DMS79 (cell line): ENCODE measurements around the gene SPTAN1.
"Not testable (repeated sequence)": the region's sequence is repeated elsewhere in the genome, so short reads cannot be mapped to it uniquely, and the experiment has no call there.

Experiments
- DNase-seq: peaks from one replicate; lab custom pipeline; 2025; lab: John Stamatoyannopoulos, UW

SPTAN1 gene

GRCh38 chr9:128553728-128554127 lies 1.3 kb downstream of the SPTAN1 start:
- no peak for DNase-seq

DNA sequence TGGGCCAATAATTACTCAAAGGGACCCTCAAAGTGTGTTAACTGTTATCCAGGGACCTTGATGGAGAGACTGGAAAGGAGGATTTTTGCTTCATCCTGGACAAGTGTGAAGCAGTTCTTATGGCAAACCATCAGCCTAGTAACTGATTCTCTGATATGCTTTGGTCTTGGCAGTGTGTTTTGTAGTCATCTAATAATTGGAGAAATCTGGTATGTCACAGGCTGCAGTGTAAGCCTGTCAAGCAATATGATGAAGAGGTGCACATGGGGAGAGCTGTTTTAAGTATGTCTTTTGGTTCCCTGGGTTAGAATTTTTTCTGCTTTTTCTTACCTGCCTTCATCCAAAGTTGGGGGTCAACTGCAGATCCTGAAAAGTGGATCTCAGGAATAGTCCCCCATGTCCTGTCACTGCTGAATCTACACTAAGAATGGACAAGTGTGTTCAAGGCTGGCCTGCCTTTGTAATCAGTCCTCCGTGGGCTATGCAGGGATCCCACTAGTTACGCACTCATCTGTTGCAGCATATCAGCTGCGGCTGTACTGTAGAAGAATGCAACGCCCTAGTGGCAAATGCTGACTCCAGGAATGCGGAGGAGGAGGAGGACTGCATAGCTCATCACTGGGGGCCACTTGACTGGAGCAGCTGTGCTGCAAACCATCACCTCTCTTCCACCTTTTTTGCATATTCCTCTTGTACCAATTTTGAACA lies 1.9 kb downstream of the SPTAN1 start:
- DNase-seq, result no peak

GRCh38 chr9:128555180-128555721 lies 2.9 kb downstream of the SPTAN1 start:
- DNase-seq, result no peak

- DNase-seq, result no peak
Observed at GRCh38 chr9:128556276-128556675, 3.9 kb downstream of the SPTAN1 start.

- DNase-seq, result no peak
Observed at GRCh38 chr9:128556926-128557634, 4.7 kb downstream of the SPTAN1 start.

DNA sequence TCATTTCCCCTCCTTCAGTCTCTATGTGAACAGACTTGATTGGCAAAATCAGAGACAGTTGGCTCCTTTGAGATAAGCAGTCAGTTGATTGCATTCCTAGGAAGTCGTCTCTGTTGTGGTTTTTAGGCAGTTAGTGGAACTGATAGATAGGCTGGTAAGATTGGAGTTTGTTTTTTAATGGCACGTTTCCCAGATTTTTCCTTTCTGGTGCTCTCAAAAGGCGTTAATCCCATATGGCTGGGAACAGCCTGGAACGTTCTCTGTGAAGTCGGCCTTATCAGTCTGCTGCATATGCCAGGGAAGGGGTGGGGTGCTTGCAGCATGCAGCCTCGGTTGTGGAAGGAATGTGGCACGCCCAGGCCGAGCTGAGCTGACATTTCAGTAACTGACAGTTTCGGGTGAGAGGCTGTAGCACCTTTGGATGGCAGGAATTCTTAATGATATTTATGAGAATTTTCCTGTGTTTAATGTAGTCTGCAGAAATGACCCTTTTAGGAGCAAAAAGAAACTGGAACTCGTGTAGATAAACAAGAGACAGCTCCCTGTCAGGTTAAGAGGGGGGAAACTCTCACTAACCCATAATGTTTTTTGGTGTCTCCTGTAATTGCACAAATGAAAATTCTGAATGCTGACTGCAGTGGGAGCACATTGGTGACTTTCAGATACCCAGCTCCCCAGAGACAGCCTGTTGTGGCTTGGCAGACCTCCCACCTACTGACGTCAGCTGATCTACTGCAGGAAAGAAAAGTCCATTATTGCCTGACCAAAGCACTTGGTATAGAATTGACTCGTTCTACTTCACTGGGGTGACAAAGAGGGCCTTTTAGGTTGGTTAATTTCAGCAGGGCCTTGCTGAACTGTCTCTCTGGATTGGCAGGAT lies 6.3 kb downstream of the SPTAN1 start:
- DNase-seq, result peak; percentile 95

DNA sequence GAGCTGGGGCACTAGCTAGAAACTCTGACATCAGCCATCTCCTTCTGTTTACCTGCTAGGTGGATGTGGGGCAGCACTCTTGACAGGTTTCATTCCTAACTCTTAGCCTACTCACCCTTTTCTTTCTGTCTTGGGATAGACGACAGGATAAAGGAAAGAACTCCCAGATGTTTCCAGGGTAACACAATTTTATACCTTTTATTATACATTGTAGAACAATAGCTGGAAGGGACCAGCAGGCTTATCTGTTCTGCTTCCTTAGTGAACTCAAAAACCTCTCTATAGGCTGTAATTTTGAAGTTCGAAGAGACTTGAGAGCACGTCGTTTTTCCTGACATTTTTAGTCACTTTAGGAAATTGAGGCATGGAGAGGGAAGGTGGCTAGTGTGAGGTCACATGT lies 13.2 kb downstream of the SPTAN1 start:
- no peak for DNase-seq

GRCh38 chr9:128568470-128569078 lies 16.2 kb downstream of the SPTAN1 start:
- peak; percentile 83 for DNase-seq

DNA sequence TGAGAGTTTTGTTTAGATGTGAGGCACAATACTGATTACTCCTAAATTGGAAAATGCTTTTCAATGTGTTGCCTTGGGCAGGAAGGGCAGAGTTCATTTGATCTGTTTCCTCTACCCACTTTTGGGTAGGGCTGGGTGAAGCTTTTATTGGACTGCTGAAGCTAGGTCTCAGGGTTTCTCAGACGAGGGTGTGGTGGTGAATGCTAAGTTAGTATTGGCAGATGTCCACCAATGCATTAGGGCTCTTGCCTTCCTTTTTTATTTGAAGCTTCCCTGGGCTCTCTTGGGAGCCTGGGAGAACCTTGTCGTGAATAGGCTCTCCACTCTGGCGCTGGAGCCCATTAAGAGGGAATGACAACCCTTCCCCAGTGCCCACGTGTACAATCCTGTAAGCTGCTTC lies 23.1 kb downstream of the SPTAN1 start:
- DNase-seq, result peak; percentile 73

- no peak for DNase-seq
Observed at GRCh38 chr9:128575916-128576315, 23.5 kb downstream of the SPTAN1 start.

DNA sequence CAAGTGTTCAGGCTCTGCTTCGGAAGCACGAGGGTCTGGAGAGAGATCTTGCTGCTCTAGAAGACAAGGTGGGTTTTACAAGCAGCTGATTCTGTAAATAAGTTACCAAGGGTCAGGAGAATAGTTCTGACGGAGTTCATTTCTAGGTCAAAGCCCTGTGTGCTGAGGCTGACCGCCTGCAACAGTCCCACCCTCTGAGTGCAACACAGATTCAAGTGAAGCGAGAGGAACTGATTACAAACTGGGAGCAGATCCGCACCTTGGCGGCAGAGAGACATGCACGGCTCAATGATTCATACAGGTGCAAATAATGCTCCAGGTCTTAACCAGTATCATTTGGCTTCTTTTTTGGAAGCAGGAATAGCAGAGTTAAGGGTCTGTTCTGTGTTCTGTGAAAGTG lies 24.8 kb downstream of the SPTAN1 start:
- no peak for DNase-seq

DNA sequence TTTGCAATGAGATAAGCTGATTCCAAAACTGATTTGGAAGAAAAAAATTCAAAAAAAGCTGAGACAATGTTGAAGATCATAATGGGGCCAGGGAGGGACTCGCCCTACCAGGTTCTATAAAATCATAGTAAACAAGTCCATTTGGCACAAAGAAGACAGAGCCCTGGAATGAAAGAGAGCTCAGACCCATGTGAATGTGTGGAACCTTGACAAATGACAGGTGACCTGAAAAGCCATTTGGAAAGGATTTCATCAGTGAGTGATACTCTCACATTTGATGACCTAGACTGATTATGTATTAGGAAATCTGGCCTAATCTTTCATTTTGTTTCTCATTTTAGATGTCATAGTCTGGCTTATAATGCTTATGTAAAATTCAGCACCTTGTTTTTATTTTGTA lies 26.8 kb downstream of the SPTAN1 start:
- DNase-seq, result no peak

DNA sequence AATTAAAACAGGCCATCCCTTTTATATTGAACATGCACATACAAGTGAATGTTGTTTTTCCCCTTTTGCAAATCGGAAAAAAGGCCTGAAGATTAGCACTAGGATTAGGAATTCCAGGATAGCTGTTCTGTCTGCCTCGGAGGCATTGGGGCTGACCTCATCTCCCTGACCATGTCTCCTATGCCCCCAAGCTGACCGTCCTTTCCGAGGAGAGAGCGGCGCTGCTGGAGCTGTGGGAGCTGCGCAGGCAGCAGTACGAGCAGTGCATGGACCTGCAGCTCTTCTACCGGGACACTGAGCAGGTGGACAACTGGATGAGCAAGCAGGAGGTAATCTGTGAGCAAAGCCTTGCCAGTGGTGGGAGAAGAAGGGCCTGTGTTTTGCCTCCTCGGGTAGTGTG lies 28.3 kb downstream of the SPTAN1 start:
- DNase-seq, result no peak

DNA sequence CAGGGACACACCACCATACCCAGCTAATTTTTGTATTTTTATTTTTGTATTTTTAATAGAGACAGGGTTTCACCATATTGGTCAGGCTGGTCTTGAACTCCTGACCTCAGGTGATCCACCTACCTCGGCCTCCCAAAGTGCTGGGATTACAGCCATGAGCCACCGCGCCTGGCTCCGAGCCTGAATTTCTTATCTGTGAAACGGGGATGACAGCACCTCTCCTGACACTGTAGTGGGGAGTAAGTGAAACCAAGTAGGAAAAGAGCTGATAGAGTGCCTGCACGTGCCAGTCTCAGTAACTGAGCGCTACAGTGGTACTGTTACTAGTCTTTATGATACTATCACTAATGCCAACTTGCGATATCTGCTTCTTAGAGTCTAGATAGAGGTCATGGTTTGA lies 32.8 kb downstream of the SPTAN1 start:
- not testable (repeated sequence) for DNase-seq

- DNase-seq, result not testable (repeated sequence)
Observed at GRCh38 chr9:128586934-128587333, 34.5 kb downstream of the SPTAN1 start.

GRCh38 chr9:128587453-128587852 lies 35.1 kb downstream of the SPTAN1 start:
- DNase-seq, result no peak

DNA sequence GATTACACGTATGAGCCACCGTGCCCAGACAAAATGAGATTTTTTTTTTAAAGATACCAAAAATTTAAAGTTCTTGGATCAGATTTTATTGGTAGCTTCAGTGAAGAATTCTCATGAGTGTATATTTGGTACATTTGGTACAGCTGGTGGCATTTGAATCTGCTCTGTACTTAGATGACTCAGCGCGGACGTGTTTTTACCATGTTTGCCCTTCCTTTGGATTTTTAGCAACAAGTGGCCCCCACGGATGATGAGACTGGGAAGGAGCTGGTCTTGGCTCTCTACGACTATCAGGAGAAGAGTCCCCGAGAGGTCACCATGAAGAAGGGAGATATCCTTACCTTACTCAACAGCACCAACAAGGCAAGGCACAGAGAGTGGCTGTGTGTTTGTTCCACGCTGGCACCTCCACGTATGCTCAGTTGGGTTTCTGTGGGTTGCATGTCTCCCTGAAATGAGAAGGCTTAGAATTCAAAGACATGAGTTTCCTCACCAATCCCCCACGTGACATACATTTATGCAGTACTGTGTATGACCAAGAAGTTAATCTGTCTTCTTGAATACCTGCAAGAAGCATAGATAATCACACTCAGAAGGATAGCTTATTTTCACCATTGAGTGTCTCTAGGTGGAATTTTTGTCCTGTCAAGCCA lies 36.3 kb downstream of the SPTAN1 start:
- no peak for DNase-seq

DNA sequence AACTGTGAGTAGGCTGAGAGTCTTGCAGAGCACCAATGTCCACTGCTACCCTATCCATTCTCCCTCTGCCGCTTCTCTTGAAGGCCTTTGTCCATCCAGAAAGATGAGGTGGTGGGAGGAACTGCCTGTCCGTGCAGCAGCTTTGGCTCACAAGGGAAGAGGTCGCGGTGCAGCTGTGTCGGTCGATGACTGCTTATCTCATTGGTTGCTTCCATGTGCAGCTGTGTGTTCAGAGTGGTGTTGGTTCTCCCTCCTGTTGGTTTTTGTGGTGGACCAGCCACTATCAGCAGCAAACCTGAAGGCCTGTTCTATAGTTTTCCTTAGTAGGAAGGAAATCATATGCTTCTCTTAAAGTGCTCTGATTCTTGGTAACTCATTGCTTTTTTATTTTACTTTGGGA lies 40.7 kb downstream of the SPTAN1 start:
- DNase-seq, result no peak

DNA sequence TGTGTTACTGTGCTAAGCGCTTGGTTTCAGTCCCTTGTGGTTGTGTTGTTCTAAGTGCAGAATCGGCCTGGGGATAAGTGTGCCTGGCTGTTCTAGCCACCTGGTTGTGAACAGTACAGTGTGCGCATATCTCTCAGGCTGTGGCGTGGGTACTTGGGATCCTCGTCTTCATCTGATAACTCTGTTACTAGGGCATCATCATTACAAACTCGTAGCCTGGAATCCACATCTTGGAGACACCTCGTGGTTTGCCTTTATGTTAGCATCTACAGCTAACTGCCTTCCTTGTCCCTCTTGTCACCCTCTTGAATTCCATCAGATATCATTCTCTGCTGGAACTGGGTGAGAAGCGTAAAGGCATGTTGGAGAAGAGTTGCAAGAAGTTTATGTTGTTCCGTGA lies 41.5 kb downstream of the SPTAN1 start:
- no peak for DNase-seq

DNA sequence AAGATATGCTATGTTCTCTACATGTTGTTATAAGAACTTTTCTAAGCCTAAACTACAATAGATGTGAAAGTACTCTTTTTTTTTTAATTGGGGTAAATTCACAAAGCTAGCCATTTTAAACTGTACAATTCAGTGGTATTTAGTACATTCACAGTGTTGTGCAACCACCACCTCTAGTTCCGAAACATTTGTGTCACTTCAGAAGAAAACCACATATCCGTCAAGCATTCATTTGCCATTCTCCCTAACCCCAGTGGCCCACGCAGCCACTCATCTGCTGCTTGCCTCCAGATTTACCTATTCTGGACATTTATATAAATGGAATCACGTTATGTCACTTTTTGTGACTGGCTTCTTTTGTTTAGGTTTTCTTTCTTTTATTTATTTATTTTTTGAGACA lies 43.1 kb downstream of the SPTAN1 start:
- DNase-seq, result no peak

GRCh38 chr9:128600099-128600498 lies 47.7 kb downstream of the SPTAN1 start:
- DNase-seq, result no peak

GRCh38 chr9:128603697-128604096 lies 51.3 kb downstream of the SPTAN1 start:
- DNase-seq, result no peak
